Heart left ventricle (tissue), 13 donors: ENCODE results near the gene IPCEF1.

Experiments used
- POLR2A ChIP-seq, 2 donors: fragments of 450-650 bp; IDR thresholded peaks; one replicate each; pipeline ENCODE4 v1.6.1; 2017; ENCODE audit warnings: antibody characterized with exemption in 2 of 2, mild to moderate bottlenecking in 2 of 2, moderate library complexity in 2 of 2
- TF ChIP-seq, protein P1 (sequence below), 12 donors: fragments of 200-600 bp; sonication (generic) in 4 of 12; IDR thresholded peaks; one replicate each; pipeline versions ENCODE4 v1.5.0 to v1.8.0; 2018 to 2022; ENCODE audit warnings: antibody characterized with exemption in 12 of 12, mild to moderate bottlenecking in 5 of 12
- donor health status: ischemic (EF 13 %, LVEDD 7.1; RV severe dilation, severe dysfunction).
- donor health status: DM: no; HTN: yes; CAD: no.
- donor health status: DM: no; HTN: no; CAD: no.
- donor health status: ischemic (EF 25% LVEDD 6.9; RV normal size, moderate dysfunction).
- donor health status: ischemic (EF 25% LVEDD 5.7; RV mildly dilated, moderate dysfunction).
- donor health status: ischemic (EF 35%, LVEDD 5.7; RV mildly dilated, moderate dysfunction).
- donor health status: nonischemic (EF 11% LVEDD 7.7; RV severe dilation, severe dysfunction).
- donor health status: DM: yes; HTN: yes; CAD: no.
- donor health status: PGD.
- donor health status: ischemic (EF 29% LVEDD 5.4; RV normal size, mild dysfunction).
- donor health status: nonischemic (EF 23%, LVEDD 6.1; RV moderate dilation, normal function).

DNA sequence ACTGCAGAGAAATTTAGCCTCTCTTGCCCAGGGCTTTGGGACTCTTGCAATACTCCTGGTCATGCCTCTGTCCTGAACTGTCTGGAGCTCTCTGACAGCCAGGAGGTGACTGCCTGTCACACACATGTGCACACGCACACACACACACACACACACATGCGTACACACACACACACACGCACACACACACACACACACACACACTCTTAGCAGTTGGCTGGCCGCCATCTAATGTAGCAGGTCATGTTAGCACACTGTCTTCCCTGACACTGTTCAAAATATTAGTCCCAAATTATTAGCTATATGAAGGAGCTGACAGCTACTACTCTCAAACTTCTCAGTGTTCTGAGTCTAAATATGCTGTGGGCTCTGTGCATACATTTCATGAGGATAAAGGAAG lies 60.9 kb downstream of the IPCEF1 start:
- TF ChIP-seq, protein P1, sequence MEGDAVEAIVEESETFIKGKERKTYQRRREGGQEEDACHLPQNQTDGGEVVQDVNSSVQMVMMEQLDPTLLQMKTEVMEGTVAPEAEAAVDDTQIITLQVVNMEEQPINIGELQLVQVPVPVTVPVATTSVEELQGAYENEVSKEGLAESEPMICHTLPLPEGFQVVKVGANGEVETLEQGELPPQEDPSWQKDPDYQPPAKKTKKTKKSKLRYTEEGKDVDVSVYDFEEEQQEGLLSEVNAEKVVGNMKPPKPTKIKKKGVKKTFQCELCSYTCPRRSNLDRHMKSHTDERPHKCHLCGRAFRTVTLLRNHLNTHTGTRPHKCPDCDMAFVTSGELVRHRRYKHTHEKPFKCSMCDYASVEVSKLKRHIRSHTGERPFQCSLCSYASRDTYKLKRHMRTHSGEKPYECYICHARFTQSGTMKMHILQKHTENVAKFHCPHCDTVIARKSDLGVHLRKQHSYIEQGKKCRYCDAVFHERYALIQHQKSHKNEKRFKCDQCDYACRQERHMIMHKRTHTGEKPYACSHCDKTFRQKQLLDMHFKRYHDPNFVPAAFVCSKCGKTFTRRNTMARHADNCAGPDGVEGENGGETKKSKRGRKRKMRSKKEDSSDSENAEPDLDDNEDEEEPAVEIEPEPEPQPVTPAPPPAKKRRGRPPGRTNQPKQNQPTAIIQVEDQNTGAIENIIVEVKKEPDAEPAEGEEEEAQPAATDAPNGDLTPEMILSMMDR (IDR thresholded peaks at IDR 0.05), result no peak
- no peak for TF ChIP-seq POLR2A (IDR thresholded peaks at IDR 0.05)
